DND-41 (cell line): ENCODE results near the gene SERP2.

ENCODE experiments used
- CTCF ChIP-seq: IDR thresholded peaks from 2 replicates; pipeline ENCODE4 v1.5.1; 2012; ENCODE audit warnings: borderline replicate concordance, low read length, moderate library complexity, mild to moderate bottlenecking; ENCODE audit not compliant: poor library complexity, severe bottlenecking; ENCODE audit errors: extremely low read depth
- EZH2 ChIP-seq: IDR thresholded peaks from 3 replicates; pipeline ENCODE4 v1.6.1; 2012; ENCODE audit warnings: borderline replicate concordance, low read depth, mild to moderate bottlenecking, moderate library complexity, low read length, inconsistent platforms; ENCODE audit not compliant: severe bottlenecking

- no peak for TF ChIP-seq CTCF
- TF ChIP-seq EZH2 = no peak
Measured at GRCh38 chr13:44429311-44429710, 55.7 kb downstream of the SERP2 start.
